ENCODE data around the gene ITGB3BP.

GRCh38 chr1:63563745-63564144 lies 40.7 kb upstream of the ITGB3BP start:
- no peak for TF ChIP-seq CTCF (optimal IDR thresholded peaks at IDR 0.05 in 1 of 3, IDR thresholded peaks at IDR 0.05 in 1 of 3, conservative IDR thresholded peaks at IDR 0.05 in 1 of 3; ENCODE audit: extremely low read depth in 1 of 3, insufficient read depth in 2 of 3, low read length in 3 of 3)
- no peak for TF ChIP-seq EZH2 (IDR thresholded peaks at IDR 0.05; ENCODE audit: low read length)
